ENCODE measurements around the gene NKX1-1.

The NKX1-1 gene

DNA sequence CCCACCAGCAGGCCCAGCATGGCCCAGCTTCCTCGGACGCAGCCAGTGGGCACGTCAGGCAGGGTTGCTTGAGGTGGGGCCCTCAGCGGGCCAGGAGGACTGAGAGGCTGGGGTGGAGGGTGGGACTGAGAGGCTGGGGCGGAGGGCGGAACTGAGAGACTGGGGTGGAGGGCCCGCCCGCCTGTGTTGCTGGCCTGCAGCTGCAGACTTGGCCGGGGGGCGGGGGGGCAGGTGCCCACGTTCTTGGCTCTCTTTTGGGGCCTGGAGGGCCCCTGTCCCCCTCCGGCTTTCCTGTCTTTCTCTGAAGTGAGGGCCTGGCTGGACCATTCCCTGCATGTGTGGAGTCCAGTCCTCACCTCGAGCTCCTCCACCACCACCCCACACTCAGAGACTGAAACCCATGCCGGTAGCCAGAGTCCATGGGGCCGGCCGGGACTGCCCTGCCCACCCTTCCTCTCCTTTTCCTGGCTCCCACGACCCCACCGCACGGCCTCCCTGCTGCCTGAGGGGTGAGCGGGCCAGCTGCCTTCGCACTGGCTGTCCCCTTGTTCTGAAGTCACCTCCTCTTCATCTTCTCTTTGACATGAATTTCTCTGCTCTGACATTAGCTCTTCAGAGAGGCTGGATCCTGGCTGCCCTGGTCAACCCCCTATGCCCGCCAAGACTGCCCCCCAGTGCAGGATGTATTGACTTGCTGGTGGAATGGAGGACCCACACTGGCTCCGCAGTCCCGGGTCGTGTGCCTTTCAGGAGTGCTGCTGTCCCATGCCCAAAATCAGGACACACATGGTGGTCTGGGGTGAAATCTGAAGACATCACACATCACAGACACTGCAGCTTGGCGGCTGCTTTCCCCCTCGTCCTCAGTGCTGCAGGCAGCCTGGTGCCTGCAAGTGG lies 10.1 kb upstream of the NKX1-1 start:
- no peak for DNase-seq

GRCh38 chr4:1415681-1415981 lies 9.4 kb upstream of the NKX1-1 start:
- DNase-seq, result no peak

DNA sequence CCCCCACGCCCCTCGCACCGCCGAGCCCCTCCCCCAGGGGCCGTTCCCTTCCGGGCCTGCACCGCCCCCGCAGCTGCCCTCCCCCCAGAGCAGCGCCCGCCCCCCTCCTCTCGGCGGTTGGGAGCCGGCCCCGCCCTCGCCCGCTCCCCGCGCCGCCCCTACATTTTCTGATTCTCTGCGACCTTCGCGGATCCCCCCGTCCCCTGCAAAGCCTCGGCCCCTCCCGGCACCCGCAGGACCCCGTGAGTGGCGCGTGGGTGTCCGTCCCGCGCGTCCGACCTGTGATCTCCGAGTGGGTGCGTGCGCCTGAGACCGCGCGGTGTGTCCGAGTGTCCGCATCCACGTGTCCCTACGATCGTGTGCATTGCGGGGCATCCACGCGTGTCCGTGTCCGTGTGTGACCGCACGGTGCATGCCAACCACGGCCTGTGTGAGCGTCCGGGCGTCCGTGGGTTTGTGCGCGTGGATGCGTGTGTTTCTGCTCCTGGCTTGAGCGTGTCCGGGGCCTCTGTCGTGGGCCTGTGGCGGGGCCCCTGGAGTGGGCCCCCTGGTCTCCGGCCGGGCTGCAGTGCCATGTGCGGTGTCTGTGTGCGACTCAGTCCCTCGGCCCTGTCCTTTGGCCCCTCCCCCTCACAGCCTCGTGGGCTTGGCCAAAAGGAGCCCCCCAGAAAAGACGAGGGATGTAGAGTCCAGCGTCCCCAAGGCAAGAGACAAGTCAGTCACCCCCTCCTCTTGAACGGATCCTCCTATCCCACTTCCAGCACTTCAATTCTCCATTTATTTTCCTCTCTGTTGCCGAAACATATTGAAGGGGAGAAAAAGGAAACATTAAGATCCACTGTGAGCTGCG lies 8.8 kb upstream of the NKX1-1 start:
- no peak for DNase-seq

DNA sequence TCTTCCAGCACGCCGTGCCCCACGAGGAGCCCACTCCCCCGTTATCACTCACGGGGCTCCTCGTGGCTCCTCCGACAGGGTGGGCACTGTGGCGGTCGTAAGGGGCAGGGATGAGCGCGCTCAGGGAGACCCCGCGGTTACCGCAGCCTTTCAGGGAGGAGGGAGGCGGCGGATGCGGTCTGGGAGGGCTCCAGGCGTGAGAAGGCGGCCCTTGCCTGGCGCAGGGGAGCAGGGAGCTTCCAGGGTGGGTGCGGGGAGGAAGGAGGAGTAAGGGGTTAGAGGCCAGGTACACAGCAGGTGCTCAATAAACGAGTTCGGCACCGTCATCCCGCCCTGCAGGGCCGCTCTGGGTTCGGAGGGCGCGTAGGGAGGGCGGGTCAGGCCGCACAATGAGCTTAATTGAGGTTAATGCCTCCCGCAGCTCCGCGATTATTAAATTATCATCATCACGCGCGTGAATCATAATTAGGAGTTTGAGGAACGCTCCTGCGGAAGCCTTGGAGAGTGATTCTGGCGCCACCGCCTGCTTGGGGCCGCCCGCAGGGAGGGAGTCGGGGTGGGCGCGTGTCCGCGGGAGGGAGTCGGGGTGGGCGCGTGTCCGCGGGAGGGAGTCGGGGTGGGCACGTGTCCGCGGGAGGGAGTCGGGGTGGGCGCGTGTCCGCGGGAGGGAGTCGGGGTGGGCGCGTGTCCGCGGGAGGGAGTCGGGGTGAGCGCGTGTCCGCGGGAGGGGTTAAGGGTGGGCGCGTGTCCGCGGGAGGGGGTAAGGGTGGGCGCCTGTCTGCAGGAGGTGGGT lies 7.6 kb upstream of the NKX1-1 start:
- DNase-seq, result no peak

- DNase-seq, result no peak
Observed at GRCh38 chr4:1413204-1413663, 7.0 kb upstream of the NKX1-1 start.

DNA sequence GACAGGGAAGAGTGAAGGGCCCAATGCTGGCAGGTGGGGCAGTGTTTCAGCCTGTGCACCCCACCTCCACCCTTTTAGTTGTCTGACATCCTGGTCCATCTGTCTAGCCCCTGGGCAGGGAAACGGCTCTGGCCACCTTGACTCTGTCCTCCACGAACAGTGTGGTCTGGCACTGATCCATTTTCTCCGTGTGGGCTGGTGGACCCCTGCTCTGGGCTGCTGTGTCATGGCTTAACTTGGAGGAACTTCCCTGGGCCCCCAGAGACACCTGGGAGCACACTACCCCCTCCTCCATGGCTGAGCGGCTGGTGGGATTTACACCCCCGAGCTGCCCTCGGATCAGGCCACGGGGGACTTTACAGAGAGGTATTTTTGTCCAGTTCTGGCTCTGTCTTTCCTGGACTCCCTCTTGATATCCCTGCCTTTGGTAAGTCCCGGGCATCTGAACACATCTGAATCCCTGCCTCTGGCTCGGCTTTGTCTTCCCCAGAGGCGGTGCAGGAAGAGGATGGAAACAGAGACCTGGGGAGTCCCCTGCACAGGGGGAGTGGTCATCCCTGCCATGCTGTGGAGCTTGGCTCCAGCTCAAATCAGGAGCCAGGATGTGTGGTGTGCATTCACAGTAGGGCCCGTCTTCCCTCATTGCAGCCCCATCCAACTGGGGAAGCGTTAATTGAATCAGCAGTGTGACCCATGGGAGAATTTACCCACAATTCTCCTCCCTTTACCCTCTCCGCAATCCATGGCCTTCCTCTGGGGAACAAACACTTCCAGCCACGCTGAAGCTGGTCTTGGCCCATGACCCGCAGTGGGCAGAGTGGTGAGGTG lies 6.3 kb upstream of the NKX1-1 start:
- DNase-seq, result no peak

GRCh38 chr4:1411436-1412375 lies 5.5 kb upstream of the NKX1-1 start:
- DNase-seq, result no peak

GRCh38 chr4:1410491-1411325 lies 4.5 kb upstream of the NKX1-1 start:
- peak; percentile 78 for DNase-seq

GRCh38 chr4:1409491-1410425 lies 3.5 kb upstream of the NKX1-1 start:
- DNase-seq, result no peak

DNA sequence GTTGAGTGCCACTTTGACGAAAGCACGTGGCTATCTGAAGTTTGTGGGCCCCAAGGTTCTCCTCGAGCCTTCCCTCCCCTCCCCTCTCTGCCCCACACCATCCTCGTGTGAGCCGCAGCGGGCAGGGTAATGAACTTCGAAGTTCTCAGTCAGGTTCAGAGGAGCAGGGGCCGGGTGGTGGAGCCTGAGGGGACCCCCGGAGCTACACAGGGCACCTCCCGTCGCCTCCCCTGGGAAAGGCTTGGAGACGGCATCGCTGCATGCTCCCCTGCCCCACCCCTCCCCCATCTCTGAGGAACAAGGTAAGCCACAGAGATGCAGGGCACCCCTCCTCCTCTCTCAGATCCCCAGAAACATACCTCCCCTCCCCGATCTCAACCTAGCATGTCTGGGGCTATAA lies 2.8 kb upstream of the NKX1-1 start:
- no peak for DNase-seq

- no peak for DNase-seq
Observed at GRCh38 chr4:1408418-1408817, 2.2 kb upstream of the NKX1-1 start.

- DNase-seq, result no peak
Observed at GRCh38 chr4:1407657-1408333, 1.6 kb upstream of the NKX1-1 start.

DNA sequence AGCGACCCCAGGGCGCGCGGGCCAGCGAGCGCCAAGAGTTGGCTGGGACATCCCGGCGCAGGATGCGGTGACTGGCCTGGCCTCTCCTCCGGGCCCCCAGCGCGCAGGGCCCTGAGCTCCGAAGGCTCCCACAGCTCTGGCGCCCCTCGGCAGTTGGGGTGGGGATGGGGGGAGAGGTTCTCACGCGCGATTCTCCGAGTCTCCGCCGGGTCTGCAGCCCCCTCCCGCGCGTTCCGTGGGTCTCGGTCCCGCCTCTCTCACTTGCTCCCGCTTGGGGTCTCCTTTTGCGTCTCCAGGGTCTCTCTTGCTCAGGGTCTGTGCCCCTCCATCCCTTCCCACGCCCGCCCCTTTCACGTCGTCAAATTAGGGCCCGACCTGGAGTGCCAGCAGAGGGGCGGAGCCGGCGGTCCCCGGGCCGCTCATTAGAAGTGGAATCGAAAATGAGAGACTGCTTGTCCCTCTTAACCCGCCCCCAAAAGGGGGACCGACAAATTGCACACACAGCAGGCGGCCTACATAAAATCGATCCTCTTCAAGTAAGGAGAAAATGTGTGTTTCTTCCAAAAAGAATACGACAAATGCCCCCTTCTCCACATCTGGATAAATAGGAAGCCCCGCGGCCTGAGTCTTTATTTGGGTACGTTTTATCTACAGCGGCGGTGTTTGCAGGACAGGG lies 877 bp upstream of the NKX1-1 start:
- no peak for DNase-seq

DNA sequence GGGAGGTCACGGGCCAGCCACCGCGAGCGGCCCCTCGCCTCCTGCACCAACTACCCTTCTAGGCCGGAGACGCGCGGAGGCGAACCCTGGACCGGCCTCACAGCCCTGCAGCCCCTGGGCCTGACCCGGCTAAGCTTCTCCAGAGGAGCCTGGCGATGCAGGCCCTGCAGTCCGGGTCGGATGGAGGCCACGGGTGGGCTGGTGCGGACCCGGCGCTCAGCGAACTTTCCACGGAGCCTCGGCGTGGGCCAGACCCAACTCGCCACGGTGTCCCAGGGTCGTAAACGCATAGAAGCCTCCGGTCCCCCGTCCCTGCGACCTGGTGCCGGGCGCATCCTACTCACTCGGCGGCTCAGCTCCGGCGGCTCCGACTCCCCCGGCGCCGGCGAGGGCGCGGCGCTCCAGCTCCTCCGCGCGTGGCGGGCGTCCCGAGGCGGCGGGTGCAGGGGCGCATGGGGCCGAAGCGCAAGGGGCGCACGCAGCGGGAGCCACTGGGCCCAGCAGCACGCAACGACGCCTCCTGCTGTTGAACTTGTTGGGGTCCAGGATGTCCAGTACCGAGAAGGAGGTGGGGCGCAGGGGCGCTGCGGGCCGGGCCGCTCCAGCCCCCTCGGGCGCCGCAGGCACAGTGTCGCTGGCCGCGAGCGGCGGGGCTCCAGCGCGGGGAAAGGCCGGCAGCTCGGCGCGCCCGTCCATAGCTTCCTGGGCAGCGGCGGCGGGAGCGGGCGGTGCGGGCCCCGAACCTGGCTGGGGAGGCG lies 427 bp downstream of the NKX1-1 start:
- no peak for DNase-seq

DNA sequence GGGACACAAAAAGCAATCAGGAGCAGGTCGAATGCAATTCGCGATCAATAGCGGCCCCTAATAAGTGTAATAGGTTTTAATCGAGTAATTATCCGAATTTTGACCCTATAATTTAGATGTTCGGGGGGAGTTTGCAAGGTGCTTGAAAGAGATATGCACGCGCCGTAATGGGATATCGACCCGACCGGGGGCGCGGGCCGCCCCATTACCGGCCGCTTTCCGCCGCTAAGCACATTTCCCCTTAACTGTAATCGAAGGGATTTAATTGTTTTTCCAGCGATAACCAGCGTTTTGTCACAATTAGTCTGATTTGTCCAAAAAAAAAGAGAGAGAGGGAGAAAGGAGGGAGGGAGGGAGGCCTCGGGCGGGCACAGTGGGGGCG lies 997 bp downstream of the NKX1-1 start:
- no peak for DNase-seq

DNA sequence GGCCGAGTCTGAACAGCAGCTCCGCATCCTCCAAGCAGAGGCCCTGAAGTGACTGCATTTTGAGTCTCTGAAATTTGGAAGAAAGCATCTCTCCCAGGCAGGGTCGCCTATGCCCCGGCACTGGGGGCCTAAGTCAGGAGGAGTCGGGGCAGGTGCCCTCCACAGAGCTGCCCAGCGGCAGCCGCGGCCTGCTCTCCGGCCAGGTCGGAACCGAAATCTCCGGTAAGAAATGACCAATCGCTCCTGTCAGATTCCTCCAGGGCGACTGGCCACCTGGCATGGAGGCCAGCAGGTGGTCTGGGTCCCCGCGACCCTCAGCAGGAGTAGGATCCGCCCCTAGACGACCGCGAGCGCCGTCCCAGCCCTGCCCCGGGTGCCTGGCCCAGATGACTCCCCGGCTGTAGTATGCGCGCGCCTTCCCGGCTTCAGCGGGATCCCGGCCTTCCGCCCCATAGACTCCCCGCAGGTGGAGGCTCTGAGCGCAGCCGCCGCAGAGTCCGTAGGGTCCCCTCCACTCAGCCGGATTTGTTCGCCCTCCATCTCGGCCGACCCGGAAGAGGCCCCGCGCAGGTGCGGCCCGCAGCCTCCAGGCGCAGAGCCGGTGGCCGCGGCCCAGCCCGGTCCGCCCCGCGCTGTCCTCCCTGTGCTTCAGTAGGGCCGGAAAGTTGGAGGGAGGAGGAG lies 1.5 kb downstream of the NKX1-1 start:
- no peak for DNase-seq

All from OCI-M1 (cell line).